ENCODE data around the gene ODF4.
"Not testable (repeated sequence)": the region's sequence is repeated elsewhere in the genome, so short reads cannot be mapped to it uniquely, and the experiment has no call there.

GRCh38 chr17:8347001-8347400, 7.4 kb downstream of the ODF4 start:
- not testable (repeated sequence) for TF ChIP-seq CTCF (conservative IDR thresholded peaks at IDR 0.05; ENCODE audit: low read depth, low read length); EZH2 (IDR thresholded peaks at IDR 0.05; ENCODE audit: borderline replicate concordance, low read depth, low read length, poor library complexity, severe bottlenecking)
